Duodenal mucosa (tissue), 2 donors: Measurements from ENCODE around the gene CD82.

Source experiments
- H3K27ac ChIP-seq: one replicate; pipeline ENCODE4 v1.7.0; 2013; ENCODE audit warnings: low read depth, low read length
- H3K27me3 ChIP-seq, 2 donors: one replicate each; pipeline ENCODE4 v1.7.0; 2013; ENCODE audit warnings: low read length in 2 of 2, control low read depth in 1 of 2; ENCODE audit not compliant: insufficient read depth in 2 of 2, control insufficient read depth in 1 of 2
- H3K36me3 ChIP-seq, 2 donors: one replicate each; pipeline ENCODE4 v1.7.0; 2013; ENCODE audit warnings: low read length in 2 of 2, control low read depth in 1 of 2; ENCODE audit not compliant: insufficient read depth in 2 of 2, control insufficient read depth in 1 of 2
- H3K4me1 ChIP-seq, 2 donors: one replicate each; pipeline ENCODE4 v1.7.0; 2013; ENCODE audit warnings: low read length in 2 of 2, control low read depth in 1 of 2; ENCODE audit not compliant: insufficient read depth in 2 of 2, control insufficient read depth in 1 of 2
- H3K4me3 ChIP-seq, 2 donors: one replicate each; pipeline ENCODE4 v1.7.0; 2013; ENCODE audit warnings: low read length in 2 of 2, low read depth in 1 of 2
- H3K9ac ChIP-seq, 2 donors: one replicate each; pipeline ENCODE4 v1.7.0; 2013; ENCODE audit warnings: low read length in 2 of 2, low read depth in 1 of 2
- H3K9me3 ChIP-seq, 2 donors: one replicate each; pipeline ENCODE4 v1.7.0; 2013; ENCODE audit warnings: low read length in 2 of 2, control low read depth in 1 of 2; ENCODE audit not compliant: control insufficient read depth in 1 of 2

The CD82 gene

DNA sequence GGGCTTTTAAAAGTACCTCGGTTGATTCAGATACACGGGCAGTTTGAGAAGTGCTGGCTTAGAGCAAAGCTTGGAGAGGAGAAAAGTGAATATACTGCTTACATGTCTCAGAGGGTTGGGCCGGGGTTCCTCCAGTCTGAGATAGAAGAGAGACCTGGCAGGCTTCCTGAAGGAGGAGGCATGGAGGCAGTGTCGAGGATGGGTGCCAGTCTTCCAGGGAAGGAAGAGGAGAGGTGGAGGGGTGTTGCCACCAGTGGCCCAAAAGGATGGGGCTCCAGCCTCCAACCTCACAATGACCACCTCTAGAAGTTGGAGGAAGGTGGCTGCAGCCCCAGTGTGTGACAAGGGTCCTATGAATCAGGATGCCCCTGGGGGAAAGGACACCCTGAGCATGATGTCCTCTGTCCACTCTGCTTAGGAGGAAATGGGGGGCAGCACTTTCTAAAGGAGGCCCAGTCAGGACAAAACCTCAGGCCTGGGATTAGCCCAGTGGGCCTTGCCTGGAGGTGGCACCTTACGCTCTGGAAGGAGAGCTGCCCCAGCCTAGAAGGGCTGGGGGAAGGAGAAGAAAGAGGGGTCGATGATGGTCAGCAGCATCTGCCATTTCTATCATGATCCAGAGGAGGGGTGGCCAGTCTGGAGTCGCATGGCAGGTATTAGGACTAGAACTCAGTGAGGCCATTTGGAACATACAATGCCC lies 65.2 kb downstream of the CD82 start:
- H3K4me3 ChIP-seq, result no peak overlapping the region
- H3K4me1 ChIP-seq, result peaks cover 6 to 12% of the 10 kb centered on the region in 2 donors
- peaks cover 0 to 3% of the 10 kb centered on the region in 2 donors for H3K27me3 ChIP-seq

DNA sequence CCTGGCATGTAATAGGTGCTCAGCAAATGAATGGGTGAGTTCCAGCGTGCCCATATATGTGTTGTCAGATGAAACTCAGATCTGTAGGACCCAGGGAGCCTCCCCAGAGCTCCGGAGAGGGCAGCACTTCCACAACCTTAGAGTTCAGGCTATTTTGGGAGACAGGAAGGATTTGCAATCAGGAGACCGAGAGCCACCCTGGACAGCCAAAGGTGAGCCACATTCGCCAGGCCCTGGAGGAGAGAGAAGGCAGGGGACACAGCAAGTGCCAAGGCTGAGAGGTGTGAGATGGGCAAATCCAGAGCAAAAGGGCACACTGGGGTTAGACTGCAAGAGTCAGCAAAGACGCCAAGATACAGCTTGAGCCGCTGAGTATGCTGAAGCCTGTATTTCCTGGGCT lies 66.4 kb downstream of the CD82 start:
- peaks cover 6 to 12% of the 10 kb centered on the region in 2 donors for H3K4me1 ChIP-seq
- no peak overlapping the region for H3K27ac ChIP-seq
- no peak overlapping the region for H3K9ac ChIP-seq

More for the DNA sequence above, 65.2 kb downstream of the CD82 start:
- Histone ChIP-seq H3K27ac (no peak overlapping the region), H3K36me3 (no peaks in the 10 kb centered on the region), H3K9ac (no peak overlapping the region), H3K9me3 (no peaks in the 10 kb centered on the region)

DNA sequence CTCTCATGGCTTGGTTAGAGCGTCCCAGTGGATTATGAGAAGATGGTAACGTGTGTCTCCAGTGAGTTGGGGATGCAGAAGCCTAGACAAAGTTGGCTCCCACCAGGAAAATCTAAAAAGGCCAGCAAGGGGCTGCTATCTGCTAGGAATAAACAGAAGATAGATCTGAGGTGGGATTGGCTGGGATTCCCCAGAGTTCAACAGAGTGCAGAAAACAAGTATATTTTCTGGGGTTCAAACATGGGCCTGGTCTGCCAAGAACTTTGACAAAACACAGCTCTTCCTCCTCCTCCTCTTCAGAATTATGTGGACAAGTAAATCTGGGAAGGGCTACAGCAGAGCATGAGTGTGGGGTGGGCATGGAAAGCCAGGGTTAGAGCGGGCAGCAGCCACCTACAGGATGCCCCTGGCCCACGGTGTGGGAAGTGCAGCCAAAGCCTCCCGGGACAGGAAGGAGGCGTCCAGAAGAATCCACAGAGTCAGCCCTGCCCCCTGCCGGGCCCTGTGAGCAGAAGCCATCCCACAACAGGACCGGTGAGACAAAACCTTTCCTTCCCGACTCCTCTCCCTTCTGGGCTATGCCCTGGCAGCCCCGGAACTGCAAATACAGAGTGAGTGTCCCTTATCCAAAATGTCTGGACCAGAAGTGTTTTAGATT lies 67.1 kb downstream of the CD82 start:
- Histone ChIP-seq H3K9me3 (no peaks in the 10 kb centered on the region), H3K36me3 (no peaks in the 10 kb centered on the region), H3K9ac (no peak overlapping the region), H3K27me3 (peaks cover 0 to 3% of the 10 kb centered on the region in 2 donors), H3K4me1 (peaks cover 6 to 12% of the 10 kb centered on the region in 2 donors), H3K27ac (no peak overlapping the region), H3K4me3 (no peak overlapping the region)

More for the DNA sequence above, 66.4 kb downstream of the CD82 start:
- Histone ChIP-seq H3K9me3 (no peaks in the 10 kb centered on the region), H3K36me3 (no peaks in the 10 kb centered on the region), H3K4me3 (no peak overlapping the region), H3K27me3 (peaks cover 0 to 3% of the 10 kb centered on the region in 2 donors)

DNA sequence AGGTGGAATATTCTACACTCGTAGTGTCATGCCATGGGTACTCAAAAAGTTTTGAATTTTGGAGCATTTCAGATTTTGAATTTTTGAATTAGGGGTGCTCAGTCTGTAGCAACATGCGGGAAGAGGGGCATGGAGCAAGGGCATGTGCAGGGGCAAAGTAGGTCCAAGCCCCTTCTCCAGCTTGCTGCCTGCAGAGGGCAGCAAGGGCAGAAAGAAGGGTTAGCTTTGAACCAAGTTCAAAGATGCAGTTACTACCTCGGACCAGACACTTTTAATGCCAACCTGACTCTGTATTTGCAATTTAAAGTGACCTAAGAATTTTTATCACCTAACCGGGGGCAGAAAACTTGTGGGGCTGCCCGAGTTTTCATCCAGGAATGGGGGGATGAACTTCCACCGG lies 68.2 kb downstream of the CD82 start:
- Histone ChIP-seq H3K9me3 (no peaks in the 10 kb centered on the region), H3K27me3 (peaks cover 0 to 3% of the 10 kb centered on the region in 2 donors), H3K4me1 (peaks cover 6 to 8% of the 10 kb centered on the region in 2 donors), H3K36me3 (no peaks in the 10 kb centered on the region), H3K9ac (no peak overlapping the region), H3K4me3 (no peak overlapping the region), H3K27ac (no peak overlapping the region)

DNA sequence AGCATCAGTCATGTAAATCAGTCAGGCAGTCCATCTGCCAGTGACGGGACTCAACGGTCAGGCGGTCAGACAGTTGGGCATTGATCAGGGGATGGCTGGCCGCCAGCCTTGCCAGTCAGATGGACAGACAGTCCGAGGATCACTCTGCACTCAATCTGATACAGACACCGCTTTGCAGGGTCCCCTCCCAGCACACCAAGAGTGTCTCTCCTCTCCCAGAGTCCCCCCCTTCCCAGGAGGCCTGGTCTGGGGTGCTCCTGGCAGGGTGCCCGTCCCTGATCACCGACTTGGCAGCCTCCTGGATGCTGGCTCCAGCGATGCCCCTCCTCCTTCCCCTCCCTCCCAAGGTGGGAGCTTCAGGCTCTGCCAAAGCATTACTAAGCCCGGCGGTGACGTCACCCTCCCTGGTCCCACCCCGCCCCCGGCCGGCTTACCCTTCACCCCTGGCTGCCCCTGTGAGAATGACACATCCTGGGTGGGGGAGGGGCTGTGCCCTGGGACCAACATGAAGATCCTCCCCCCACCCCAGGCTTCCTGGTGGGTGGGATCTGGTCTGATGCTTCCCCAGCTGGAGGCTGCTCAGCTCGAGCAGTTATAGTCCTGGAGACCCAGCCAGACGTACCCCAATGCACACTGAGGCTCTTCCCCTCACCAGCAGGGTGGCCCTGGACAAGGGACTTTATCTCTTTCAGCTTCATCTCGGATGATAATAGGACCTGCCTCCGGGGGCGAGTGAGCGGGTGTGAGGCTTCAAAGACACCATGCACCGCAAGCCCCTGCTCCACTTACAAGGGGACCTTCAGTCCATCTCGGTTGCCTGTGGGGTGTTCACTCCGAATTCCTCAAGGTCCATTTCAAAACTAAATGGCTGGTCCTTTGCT lies 69.2 kb downstream of the CD82 start:
- peaks cover 6 to 8% of the 10 kb centered on the region in 2 donors for H3K4me1 ChIP-seq
- H3K9ac ChIP-seq, result no peak overlapping the region

DNA sequence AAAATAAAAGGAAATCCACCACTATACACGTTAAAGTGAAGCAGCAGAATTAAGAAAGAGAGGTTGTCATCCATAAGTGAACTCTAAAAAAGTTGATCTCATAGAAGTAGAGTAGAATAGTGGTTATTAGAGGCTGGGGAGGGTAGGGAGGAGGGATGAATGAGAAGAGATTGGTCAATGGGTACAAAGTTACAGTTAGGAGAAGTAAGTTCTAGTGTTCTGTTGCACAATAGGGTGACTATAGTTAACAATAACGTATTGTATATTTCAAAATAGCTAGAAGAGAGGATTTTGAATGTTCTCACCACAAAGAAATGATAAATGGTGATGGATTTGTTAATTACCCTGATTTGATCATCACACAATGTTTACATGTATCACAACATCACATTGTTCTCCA lies 72.0 kb downstream of the CD82 start:
- H3K36me3 ChIP-seq, result no peaks in the 10 kb centered on the region
- peaks cover 6 to 8% of the 10 kb centered on the region in 2 donors for H3K4me1 ChIP-seq

More for the DNA sequence above, 69.2 kb downstream of the CD82 start:
- no peak overlapping the region for H3K27ac ChIP-seq
- no peaks in the 10 kb centered on the region for H3K9me3 ChIP-seq
- no peak overlapping the region for H3K4me3 ChIP-seq
- no peaks in the 10 kb centered on the region for H3K36me3 ChIP-seq
- H3K27me3 ChIP-seq, result peaks cover 0 to 3% of the 10 kb centered on the region in 2 donors

DNA sequence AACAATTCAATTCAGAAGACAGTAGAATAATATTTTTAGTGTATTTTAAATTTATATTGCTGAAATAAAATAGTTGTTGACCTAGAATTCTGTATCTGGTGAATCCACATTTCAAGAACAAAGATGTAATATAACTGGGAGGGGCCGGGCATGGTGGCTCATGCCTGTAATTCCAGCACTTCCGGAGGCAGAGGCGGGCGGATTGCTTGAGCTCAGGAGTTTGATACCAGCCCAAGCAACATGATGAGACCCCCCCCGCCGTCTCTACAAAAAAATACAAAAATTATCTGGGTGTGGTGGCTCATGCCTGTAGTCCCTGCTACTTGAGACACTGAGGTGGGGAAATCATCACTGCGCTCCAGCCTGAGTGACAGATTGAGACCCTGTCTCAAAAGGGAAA lies 72.6 kb downstream of the CD82 start:
- H3K4me3 ChIP-seq, result no peak overlapping the region
- H3K36me3 ChIP-seq, result no peaks in the 10 kb centered on the region
- peaks cover 6 to 8% of the 10 kb centered on the region in 2 donors for H3K4me1 ChIP-seq
- H3K9ac ChIP-seq, result no peak overlapping the region
- peaks cover 0 to 4% of the 10 kb centered on the region in 2 donors for H3K9me3 ChIP-seq
- H3K27me3 ChIP-seq, result peaks cover 0 to 3% of the 10 kb centered on the region in 2 donors
- H3K27ac ChIP-seq, result no peak overlapping the region

More for the DNA sequence above, 72.0 kb downstream of the CD82 start:
- H3K27ac ChIP-seq, result no peak overlapping the region
- H3K27me3 ChIP-seq, result peaks cover 0 to 3% of the 10 kb centered on the region in 2 donors
- H3K4me3 ChIP-seq, result no peak overlapping the region
- H3K9me3 ChIP-seq, result no peaks in the 10 kb centered on the region
- no peak overlapping the region for H3K9ac ChIP-seq

DNA sequence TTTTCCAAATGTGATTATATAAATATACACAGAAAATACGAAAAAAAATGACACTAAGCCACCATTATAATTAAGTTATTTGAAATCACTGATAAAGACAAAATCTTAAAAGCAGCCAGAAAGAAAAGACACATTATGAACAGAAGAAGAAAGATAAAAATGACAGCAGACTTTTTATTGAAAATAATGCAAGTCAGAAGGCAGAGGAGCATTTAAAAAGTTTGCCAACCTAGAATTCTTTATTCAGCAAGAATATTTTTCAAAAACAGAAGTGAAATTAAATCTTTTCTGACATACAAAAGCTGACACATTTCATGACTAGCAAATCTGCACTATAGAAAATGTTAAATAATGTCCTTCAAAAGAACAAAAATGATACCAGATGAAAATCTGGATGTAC lies 77.8 kb downstream of the CD82 start:
- H3K36me3 ChIP-seq, result no peaks in the 10 kb centered on the region
- H3K9me3 ChIP-seq, result peaks cover 0 to 5% of the 10 kb centered on the region in 2 donors
- no peak overlapping the region for H3K4me3 ChIP-seq
- no peak overlapping the region for H3K27ac ChIP-seq
- no peaks in the 10 kb centered on the region for H3K27me3 ChIP-seq
- H3K4me1 ChIP-seq, result no peaks in the 10 kb centered on the region
- H3K9ac ChIP-seq, result no peak overlapping the region

DNA sequence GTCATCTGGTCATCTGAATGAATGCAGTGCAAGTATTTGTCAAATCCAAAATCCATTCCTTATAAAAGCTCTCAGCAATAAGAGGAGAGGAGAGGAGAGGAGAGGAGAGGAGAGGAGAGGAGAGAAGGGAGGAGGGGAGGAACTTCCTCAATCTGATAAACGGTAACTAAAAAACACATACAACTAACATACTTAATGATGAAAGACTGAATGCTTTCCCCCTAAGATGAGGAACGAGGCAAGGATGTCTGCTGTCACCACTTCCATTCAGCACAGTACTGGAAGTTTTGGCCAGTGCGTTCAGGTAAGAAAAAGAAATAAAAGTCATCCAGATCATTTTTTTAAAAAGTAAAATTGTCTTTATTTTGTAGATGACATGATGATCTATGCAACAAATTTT lies 80.4 kb downstream of the CD82 start:
- Histone ChIP-seq H3K27ac (no peak overlapping the region), H3K9me3 (peaks cover 0 to 5% of the 10 kb centered on the region in 2 donors), H3K27me3 (no peaks in the 10 kb centered on the region), H3K4me3 (no peak overlapping the region), H3K9ac (no peak overlapping the region), H3K4me1 (no peaks in the 10 kb centered on the region), H3K36me3 (no peaks in the 10 kb centered on the region)
